GM18519 (cell line): ENCODE measurements around the gene MAPK13.
"Not testable (repeated sequence)": the region's sequence is repeated elsewhere in the genome, so short reads cannot be mapped to it uniquely, and the experiment has no call there.

ENCODE experiments used
- ATAC-seq: cut with Tn5 transposase; IDR thresholded peaks from one replicate; pipeline ENCODE4 v1.9.1; 2021; ENCODE audit warnings: mild to moderate bottlenecking, moderate library complexity; ENCODE audit not compliant: unreplicated experiment, low FRiP score

Gene MAPK13

DNA sequence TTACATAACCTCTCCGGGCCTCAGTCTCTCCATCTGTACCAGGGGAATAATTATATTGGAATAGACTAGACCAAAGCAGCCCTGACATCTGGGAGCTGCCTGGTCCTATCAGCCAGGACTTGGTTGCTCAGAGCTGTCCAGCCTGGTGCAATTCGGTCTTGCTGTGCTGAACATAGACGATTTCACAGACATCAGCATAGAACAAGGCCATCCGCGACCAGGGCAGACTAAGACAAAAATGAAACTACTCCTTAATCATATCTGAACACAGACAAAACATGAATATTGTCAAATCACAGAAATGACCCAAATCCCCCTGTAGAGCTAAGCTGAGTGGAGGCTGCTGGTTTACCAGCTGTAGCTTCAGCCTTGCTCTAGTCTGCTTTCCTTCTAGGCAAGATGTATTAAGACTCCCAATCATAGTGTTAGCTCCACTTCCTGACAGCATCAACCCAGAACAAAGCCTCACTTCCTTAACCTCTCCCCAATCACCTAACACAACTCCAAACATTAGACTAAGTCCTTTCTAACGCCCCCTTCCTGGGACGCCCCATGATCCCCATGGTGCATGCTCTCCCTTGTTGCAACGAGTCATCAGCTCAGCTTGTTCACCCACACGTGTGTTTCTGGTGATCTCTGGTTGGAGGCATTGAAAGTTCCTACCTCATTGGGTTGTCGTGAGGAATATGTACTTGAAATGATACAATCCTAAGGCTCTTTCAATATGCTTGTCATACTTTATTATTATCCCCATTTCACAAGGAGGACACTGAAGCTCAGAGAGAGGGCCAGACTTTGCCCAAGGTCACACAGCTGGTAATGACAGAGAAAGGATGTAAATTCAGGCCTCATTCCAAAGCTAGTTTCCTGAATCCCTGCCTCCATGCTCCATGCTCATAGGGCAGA lies 3.5 kb upstream of the MAPK13 start:
- ATAC-seq: no peak

DNA sequence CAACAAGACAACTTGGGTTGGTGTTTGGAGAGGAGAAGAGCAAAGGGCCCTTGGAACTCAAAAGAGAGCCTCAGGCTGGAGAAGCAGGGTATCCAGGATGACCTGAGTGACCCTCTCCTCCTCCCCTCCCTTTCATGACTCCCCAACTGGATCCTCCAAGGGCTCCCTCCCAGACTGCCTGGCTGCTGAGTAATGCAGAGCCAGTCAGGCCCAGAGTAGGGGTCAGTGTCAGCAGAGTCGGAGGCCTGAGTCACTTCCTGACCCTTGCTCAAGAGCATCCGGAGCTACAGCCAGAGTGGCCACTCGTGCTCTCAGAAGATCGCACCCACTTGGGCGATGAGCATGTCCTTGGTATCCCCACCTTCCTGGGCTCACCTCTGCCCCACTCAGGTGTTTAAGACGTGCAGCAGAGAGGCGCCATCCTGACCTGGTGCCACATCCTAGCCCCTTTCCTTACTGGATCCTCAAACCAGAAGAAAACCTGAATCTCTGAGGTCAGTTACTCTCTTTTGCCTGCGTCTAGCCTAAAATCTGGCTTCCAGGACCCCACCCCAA lies 2.8 kb upstream of the MAPK13 start:
- no peak for ATAC-seq

DNA sequence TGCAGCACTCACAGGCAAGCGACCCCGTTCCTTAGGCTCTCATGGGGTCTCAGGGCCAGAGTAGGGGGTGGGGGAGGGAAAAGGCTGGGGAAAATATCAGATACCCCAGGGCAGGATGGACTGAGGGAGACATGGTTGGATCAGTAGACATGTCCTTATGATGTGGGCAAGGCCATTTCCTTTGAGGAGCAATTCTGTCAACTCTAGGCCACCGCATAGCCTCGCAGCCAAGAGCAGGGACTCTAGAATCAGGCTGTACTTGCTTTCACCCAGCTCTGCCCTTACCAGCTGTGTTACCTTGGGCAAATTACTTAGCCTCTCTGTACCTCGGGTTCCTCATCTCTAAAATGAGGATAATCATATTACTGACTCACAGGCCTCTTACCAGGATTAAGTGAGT lies 2.2 kb upstream of the MAPK13 start:
- no peak for ATAC-seq

DNA sequence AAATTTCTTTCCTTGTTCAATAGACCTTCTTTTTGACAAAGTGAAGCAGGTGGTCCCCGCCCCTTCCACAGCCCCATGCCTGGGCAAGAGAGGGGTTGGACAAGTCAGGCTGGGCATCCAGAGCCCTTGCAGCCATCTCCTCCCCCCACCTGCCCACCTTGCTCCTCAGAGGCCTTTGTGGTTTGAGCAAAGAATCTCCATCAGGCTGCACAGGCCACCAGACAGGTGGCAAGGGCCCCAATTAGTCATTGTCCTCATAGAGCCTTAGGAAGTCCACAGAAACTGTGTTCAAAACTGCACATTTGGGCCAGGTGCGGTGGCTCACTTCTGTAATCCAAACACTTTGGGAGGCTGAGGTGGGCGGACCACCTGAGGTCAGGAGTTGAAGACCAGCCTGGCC lies 1.5 kb upstream of the MAPK13 start:
- no peak for ATAC-seq

DNA sequence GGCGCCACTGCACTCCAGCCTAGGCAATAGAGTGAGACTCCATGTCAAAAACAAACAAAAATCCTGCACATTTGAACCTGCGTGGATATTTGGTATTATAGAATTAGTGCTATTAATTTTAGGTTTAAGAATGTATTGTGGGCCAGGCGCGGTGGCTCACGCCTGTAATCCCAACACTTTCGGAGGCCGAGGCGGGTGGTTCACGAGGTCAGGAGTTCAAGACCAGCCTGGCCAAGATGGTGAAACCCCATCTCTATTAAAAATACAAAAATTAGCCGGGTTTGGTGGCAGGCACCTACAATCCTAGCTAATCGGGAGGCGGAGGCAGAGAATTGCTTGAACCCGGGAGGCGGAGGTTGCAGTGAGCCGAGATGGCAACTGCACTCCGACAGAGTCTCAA lies 979 bp upstream of the MAPK13 start:
- ATAC-seq: not testable (repeated sequence)

DNA sequence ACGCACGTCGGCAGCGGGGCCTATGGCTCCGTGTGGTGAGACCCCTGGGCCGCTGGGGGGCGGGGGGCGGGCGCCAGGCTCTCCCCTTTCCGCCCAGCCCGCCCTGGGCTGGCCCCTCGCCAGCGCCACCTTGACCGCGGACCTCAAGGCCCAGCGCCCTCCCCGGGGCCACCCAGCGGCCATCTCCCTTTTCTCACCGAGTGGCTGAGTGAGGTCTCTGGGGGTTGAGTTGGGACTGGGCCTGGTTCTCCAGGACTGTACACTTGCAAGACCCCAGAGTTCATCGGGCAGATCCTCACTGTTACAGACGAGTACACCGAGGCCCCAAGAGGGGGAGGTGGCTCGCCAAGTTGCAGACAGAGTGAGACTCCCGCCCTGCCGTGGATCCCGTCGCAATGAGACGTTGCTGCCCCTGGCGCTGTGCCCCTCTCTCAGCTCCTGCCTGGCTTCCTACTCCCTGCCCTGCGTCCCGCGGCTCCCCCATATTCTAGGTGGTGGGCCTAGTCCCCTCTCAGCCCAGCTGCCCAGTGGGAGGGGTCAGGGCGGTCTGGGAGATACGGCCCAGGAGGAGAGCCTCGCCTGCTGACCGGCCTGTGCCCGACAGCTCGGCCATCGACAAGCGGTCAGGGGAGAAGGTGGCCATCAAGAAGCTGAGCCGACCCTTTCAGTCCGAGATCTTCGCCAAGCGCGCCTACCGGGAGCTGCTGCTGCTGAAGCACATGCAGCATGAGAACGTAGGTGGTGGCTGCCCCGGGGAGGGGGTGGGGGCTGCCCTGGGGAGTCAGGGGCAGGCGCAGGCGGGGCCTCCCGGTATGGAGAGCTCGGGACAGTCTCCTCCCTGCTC lies 576 bp downstream of the MAPK13 start:
- ATAC-seq: no peak

DNA sequence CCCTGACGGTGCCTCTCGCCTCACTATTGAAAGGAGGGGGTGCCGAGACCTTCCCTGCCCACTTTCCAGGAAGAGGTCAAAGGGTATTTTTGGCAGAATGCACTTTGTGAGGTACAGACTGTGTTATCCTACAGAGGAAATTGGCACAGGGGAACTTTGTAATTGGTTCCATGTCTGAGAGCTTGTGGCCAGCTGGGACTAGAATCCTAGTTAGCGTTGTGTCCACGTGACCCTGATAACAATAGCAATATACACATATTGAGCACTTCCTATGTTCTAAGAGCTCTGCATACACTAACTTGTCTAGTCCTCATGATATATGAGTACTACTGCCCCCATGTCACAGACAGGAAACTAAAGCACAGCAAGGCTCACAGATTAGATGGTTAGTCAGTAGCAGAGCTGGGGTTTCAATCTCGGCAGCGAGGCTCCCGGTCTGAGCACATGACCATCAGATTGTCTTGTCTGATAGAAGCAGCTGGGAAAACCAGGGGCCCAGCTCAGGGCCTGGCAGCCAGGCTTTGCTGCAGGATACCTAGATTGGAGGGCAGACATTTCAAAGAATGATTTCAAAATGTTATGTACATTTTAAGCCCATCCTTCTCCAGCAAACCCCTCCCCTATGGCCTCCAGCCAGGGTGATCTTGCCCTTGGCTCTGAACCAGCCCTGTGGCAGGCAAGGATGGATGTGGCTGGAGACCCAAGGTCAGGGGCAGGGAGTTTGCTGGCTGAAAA lies 1.4 kb downstream of the MAPK13 start:
- ATAC-seq: peak; percentile 81

DNA sequence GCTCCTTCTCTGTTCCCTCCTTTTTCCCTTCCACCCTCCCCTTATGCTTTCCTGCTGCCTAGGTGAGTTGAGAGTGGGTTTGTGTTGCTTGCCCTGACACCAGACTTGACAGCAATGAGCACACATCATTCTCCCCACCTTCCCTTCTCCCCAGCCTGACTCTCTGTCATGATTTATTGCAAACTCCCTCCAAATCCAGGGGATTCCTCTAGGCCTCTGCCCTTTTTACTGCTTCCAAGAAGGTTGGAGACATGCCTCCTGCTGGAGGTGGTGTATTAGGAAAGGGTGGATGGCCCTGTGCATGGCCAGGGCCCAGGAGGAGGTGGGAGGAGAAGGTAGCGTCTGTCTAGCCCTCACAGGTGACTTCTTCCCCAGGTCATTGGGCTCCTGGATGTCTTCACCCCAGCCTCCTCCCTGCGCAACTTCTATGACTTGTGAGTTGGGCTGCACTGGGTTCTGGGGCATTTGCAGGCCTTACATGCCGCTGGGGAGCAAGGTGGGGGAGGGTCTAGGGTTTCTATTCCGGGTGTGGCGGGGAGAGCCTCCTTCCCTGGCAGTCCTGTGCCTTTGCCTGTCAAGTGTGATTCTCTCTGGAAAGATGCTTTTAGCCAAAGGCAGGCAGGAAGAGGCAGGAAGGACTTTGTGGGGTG lies 2.1 kb downstream of the MAPK13 start:
- no peak for ATAC-seq

DNA sequence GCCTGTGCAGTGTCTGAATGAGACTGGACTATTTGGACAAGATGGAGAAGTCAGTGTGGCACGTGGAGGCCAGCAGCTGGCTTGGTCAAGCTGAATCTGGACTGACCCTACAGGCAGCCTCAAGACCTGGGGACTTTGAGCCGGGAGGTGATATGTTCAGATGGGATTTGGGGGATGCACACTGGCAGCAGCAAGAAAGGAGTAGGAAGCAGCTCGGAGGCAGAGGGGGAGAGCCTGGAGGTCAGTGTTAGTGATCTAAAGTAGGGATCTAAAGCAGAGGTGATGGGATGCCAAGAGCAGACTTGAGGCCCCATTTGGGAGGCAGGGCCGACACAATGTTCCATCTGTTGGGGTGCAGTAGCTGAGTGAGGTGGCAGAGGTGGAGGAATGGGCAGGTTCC lies 2.8 kb downstream of the MAPK13 start:
- ATAC-seq: no peak

DNA sequence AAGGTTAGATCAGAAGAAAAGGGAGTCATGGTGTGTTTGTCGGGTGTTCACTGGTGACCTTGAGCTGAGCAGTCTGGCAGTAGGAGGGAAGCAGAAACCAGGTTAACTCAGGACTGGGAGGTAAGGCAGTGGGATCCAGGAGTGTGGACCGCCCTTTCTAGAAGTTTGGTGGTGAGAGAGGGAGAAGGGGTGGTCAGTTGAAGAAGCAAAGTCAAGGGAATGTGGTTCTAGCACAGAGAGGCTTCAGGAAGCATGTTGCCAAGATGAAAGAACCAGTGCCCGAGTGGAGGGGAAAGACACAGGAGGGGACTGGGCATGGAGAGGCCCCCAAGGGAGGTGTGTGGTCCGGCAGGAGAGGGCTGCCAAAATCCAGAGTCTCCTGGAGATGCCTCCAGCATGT lies 3.6 kb downstream of the MAPK13 start:
- no peak for ATAC-seq

DNA sequence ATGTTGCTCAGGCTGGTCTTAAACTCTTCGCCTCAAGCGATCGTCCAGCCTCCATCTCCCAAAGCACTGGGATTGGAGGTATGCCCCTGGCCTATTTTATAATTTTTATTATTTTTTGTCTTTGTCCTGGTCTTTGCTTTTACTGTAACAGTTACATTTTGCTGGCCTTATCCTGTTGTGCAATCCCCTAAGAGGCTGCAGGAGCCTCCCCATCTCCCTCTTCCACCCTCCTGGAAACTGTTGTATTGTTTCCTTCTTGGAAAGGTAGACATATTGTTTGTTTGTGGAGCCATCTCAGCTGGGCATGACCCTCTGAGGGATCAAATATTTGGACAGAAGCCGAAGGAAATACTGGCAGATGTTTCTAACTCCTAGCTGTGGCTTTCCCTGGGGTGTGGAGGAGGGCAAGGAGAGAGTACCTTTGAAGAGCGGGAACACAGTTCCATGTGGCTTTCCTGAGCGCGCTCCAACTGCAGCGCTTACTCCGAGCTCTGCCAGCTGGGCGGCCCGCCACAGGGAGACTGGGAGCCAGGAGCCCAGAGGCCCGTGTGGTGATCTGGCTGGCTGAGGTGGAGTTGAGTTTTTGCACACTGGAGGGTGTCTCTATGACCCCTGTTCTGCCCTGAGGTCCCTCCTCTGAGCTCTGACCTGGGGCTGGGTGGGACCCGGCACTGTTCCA lies 4.9 kb downstream of the MAPK13 start:
- no peak for ATAC-seq

DNA sequence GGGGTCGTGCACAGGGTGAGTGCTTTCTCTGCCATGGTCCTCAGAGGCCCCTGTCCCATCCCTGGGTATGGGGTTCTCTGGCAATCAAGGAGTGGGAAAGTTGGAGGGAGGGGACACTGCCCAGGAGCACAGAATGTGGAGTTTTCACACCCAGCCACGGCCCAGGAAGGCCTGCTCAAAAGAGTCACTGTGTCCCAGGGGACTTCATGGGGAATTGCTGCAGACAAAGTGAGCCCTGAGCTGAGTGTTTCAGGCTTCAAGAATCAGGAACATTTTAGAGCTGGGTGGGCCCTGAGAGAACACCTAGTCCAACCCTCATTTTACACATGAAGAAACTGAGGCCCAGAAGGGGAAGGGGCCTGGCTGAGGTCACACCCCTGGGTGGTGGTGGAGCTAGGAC lies 5.7 kb downstream of the MAPK13 start:
- no peak for ATAC-seq

DNA sequence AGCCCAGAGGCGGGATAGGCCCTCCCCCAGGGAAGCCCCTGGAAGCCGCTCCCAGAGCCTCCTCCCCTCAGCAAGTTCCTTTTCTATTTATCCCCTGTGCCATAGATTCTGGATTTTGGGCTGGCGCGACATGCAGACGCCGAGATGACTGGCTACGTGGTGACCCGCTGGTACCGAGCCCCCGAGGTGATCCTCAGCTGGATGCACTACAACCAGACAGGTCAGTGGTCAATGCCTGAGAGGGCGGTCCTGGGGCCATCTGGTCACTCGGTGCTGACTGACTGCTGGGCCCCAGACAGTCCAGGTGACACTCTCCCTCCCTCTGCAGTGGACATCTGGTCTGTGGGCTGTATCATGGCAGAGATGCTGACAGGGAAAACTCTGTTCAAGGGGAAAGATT lies 6.2 kb downstream of the MAPK13 start:
- ATAC-seq: no peak

DNA sequence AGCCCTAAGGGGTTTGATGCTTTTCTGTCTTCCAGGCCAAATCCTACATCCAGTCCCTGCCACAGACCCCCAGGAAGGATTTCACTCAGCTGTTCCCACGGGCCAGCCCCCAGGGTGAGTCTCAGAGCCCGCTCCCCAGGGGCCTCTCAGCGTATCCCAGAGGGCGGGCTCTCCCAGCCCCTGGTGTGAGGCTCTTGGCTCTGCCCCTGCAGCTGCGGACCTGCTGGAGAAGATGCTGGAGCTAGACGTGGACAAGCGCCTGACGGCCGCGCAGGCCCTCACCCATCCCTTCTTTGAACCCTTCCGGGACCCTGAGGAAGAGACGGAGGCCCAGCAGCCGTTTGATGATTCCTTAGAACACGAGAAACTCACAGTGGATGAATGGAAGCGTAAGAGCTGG lies 8.4 kb downstream of the MAPK13 start:
- no peak for ATAC-seq

DNA sequence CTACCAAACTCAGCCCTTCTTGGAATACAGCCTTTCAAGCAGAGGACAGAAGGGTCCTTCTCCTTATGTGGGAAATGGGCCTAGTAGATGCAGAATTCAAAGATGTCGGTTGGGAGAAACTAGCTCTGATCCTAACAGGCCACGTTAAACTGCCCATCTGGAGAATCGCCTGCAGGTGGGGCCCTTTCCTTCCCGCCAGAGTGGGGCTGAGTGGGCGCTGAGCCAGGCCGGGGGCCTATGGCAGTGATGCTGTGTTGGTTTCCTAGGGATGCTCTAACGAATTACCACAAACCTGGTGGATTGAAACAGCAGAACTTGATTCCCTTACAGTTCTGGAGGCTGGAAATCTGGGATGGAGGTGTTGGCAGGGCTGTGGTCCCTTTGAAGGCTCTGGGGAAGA lies 9.1 kb downstream of the MAPK13 start:
- ATAC-seq: no peak

DNA sequence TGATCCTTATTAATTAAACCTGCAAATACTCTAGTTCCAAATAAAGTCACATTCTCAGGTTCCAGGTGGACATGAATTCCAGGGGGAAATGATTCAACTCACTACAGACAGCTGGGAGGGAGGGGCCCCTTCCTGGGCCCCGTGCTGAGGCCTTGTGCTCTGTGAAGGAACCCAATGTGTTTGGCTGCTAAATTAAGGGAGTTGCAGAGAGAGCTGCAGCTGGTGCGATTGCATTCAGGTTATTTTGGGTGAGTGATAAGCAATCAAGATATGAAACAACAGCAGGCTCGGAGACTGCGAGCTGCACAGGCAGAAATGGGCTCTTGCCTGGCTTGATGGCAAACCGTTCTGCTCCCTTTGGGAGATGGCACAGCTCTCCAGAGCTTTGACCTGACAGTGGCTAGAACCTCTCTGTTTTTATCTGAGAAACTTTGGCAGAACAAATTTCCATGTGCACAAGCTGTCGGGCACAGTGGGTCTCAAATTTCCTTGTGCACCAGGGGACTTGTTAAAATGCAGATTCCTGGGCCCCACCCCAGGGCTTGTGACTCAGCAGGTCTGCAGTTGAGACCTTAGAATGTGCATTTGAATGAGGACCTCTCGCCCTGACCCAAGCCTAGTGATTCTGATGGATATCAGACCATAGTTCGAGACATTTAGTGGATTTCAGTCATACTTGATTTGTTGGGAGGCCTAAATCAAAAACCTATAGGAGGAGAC lies 9.8 kb downstream of the MAPK13 start:
- ATAC-seq: no peak

DNA sequence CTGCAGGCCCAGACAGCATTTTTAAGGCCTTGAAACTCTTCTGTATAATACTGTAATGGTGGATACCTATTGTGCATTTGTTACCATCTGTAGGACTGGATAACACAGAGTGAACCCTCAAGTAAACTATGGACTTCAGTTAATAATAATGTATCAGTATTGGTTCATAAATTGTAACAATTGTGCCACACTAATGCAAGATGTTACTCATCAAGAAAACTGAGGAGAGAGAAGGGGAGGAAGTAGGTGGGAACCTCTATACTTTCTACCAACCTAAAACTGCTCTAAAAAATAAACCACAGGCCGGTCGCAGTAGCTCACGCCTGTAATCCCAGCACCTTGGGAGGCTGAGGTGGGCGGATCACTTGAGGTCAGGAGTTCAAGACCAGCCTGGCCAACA lies 10.8 kb downstream of the MAPK13 start:
- no peak for ATAC-seq

DNA sequence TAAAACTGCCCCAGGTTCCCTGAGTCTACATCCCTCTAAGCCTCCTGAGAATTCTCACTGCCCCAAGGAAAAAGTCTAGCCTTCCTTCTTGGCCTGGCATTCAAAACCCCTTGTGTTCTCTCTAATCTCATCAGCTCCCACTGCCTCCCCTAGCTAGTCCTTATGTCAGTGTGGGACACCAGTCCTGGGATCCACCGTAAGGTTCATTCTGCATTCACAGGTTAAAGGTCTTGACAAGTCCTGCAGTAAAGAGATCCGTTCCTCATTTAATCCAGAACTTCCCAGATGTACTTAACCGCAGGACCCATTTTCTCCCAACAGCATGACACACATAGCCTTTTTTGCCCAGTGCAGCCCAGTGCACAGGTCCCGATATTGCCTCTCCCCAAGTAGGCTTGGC lies 11.6 kb downstream of the MAPK13 start:
- no peak for ATAC-seq
